Loucy (cell line): ENCODE data around the gene KIF17.
A peak's percentile ranks its signal among the peaks of the same experiment; 100 is the strongest.

ENCODE experiments used
- H2AFZ ChIP-seq: fragments of 200-600 bp; sonication (generic); 2 replicates; pipeline ENCODE4 v1.6.0; 2016; ENCODE audit warnings: antibody characterized with exemption, mild to moderate bottlenecking, low read length, moderate library complexity
- H3F3A ChIP-seq: fragments of 200-600 bp; 2 replicates; pipeline ENCODE4 v1.6.0; 2016; ENCODE audit warnings: antibody characterized with exemption, low read depth, mild to moderate bottlenecking
- H3K27me3 ChIP-seq: fragments of 200-600 bp; sonication (generic); 2 replicates; pipeline ENCODE4 v1.6.1; 2014; ENCODE audit warnings: low read length, mild to moderate bottlenecking; ENCODE audit not compliant: insufficient read depth, poor library complexity, severe bottlenecking
- H3K36me3 ChIP-seq: fragments of 200-600 bp; sonication (generic); 2 replicates; pipeline ENCODE4 v1.6.1; 2016; ENCODE audit warnings: low read length; ENCODE audit not compliant: insufficient read depth
- H3K4me1 ChIP-seq: fragments of 200-600 bp; sonication (generic); 2 replicates; pipeline ENCODE4 v1.5.1; 2014; ENCODE audit warnings: low read length, mild to moderate bottlenecking; ENCODE audit not compliant: insufficient read depth, poor library complexity, severe bottlenecking
- H3K4me2 ChIP-seq: fragments of 200-600 bp; sonication (generic); 2 replicates; pipeline ENCODE4 v1.6.0; 2014; ENCODE audit warnings: antibody characterized with exemption, low read length, low read depth, mild to moderate bottlenecking; ENCODE audit not compliant: poor library complexity, severe bottlenecking
- H3K4me3 ChIP-seq: fragments of 200-600 bp; sonication (generic); 2 replicates; pipeline ENCODE4 v1.5.1; 2014; ENCODE audit warnings: low read length, mild to moderate bottlenecking, mixed read lengths; ENCODE audit not compliant: poor library complexity, severe bottlenecking
- H3K79me2 ChIP-seq: fragments of 200-600 bp; sonication (generic); 2 replicates; pipeline ENCODE4 v1.6.1; 2014; ENCODE audit warnings: low read length; ENCODE audit not compliant: insufficient read depth
- H3K9ac ChIP-seq: fragments of 200-600 bp; sonication (generic); 2 replicates; pipeline ENCODE4 v1.6.0; 2014; ENCODE audit warnings: mild to moderate bottlenecking, low read depth, low read length, moderate library complexity; ENCODE audit not compliant: poor library complexity, severe bottlenecking
- H3K9me2 ChIP-seq: fragments of 200-600 bp; sonication (generic); replicated peaks from 2 replicates; pipeline ENCODE4 v1.6.1; 2016; ENCODE audit warnings: low read depth, low read length, mixed read lengths
- H3K9me3 ChIP-seq: fragments of 200-600 bp; sonication (generic); 2 replicates; pipeline ENCODE4 v1.6.1; 2014; ENCODE audit warnings: mild to moderate bottlenecking, antibody characterized with exemption, low read length, low read depth; ENCODE audit not compliant: insufficient read depth
- H4K20me1 ChIP-seq: fragments of 200-600 bp; sonication (generic); 2 replicates; pipeline ENCODE4 v1.6.0; 2014; ENCODE audit warnings: antibody characterized with exemption, low read length, mild to moderate bottlenecking; ENCODE audit not compliant: insufficient read depth, poor library complexity, severe bottlenecking
- EZH2phosphoT487 ChIP-seq: fragments of 200-600 bp; IDR thresholded peaks from 2 replicates; pipeline ENCODE4 v1.6.1; 2018; ENCODE audit warnings: antibody characterized with exemption, mild to moderate bottlenecking, moderate library complexity, borderline replicate concordance
- TF ChIP-seq, protein P1 (sequence below): fragments of 200-600 bp; sonication (generic); conservative IDR thresholded peaks from 2 replicates; pipeline ENCODE4 v1.5.1; 2014; ENCODE audit warnings: mild to moderate bottlenecking, antibody characterized with exemption, low read length

KIF17 gene

DNA sequence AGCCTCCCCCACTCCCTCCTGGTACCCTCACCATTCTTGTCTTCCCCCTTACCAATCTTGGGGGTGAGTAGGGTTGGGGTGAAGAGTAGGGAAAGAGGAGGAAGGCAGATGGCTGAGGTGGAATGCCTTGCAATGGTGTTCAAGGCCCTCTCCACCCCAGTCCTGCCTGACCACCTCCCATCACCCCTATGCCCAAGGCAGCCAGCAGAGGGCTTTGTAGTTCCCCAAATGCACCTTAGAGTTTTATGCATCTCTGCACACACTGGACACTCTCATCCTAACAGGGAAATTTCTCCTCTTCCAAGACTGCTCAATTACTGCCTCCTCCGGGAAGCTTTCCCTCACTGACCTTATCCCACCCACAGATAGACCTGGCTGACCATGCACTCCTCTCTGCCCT lies 15.4 kb downstream of the KIF17 start:
- Histone ChIP-seq H3K4me3 (no peak overlapping the region), H3K9me2 (no peaks in the 10 kb centered on the region), H3K9ac (no peak overlapping the region), H3K4me1 (no peaks in the 10 kb centered on the region), H3K79me2 (no peaks in the 10 kb centered on the region), H3F3A (no peaks in the 10 kb centered on the region), H3K27me3 (no peaks in the 10 kb centered on the region), H2AFZ (no peak overlapping the region), H4K20me1 (no peaks in the 10 kb centered on the region), H3K4me2 (no peak overlapping the region), H3K9me3 (no peaks in the 10 kb centered on the region), H3K36me3 (no peaks in the 10 kb centered on the region)
- TF ChIP-seq EZH2phosphoT487: no peak
- TF ChIP-seq, protein P1, sequence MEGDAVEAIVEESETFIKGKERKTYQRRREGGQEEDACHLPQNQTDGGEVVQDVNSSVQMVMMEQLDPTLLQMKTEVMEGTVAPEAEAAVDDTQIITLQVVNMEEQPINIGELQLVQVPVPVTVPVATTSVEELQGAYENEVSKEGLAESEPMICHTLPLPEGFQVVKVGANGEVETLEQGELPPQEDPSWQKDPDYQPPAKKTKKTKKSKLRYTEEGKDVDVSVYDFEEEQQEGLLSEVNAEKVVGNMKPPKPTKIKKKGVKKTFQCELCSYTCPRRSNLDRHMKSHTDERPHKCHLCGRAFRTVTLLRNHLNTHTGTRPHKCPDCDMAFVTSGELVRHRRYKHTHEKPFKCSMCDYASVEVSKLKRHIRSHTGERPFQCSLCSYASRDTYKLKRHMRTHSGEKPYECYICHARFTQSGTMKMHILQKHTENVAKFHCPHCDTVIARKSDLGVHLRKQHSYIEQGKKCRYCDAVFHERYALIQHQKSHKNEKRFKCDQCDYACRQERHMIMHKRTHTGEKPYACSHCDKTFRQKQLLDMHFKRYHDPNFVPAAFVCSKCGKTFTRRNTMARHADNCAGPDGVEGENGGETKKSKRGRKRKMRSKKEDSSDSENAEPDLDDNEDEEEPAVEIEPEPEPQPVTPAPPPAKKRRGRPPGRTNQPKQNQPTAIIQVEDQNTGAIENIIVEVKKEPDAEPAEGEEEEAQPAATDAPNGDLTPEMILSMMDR: peak; percentile 56

- no peaks in the 10 kb centered on the region for H3F3A ChIP-seq
- no peak overlapping the region for H2AFZ ChIP-seq
- TF ChIP-seq EZH2phosphoT487: no peak
- TF ChIP-seq, protein P1: no peak
- no peak overlapping the region for H3K4me3 ChIP-seq
- no peaks in the 10 kb centered on the region for H4K20me1 ChIP-seq
- no peaks in the 10 kb centered on the region for H3K9me2 ChIP-seq
- no peaks in the 10 kb centered on the region for H3K36me3 ChIP-seq
- no peak overlapping the region for H3K4me2 ChIP-seq
- no peak overlapping the region for H3K9ac ChIP-seq
- peaks cover 3% of the 10 kb centered on the region for H3K4me1 ChIP-seq
- no peaks in the 10 kb centered on the region for H3K27me3 ChIP-seq
- H3K79me2 ChIP-seq: no peaks in the 10 kb centered on the region
- no peaks in the 10 kb centered on the region for H3K9me3 ChIP-seq
Measured at GRCh38 chr1:20701847-20702246, 16.0 kb downstream of the KIF17 start.

GRCh38 chr1:20701446-20701845 lies 16.4 kb downstream of the KIF17 start:
- Histone ChIP-seq H3K9ac (no peak overlapping the region), H2AFZ (no peak overlapping the region), H3K9me2 (no peaks in the 10 kb centered on the region), H3K79me2 (no peaks in the 10 kb centered on the region), H3K27me3 (no peaks in the 10 kb centered on the region), H4K20me1 (no peaks in the 10 kb centered on the region), H3K4me2 (no peak overlapping the region), H3K4me1 (peaks cover 3% of the 10 kb centered on the region), H3F3A (no peaks in the 10 kb centered on the region), H3K9me3 (no peaks in the 10 kb centered on the region), H3K36me3 (no peaks in the 10 kb centered on the region), H3K4me3 (no peak overlapping the region)
- no peak for TF ChIP-seq EZH2phosphoT487
- TF ChIP-seq, protein P1: no peak
